IMR-90 (cell line): ENCODE results near the gene ZNF493. TPM values are rescaled to one million over a fixed set of nuclear protein-coding genes. Genes with fewer than 3 reads are reported as not detected.
A peak's percentile ranks its signal among the peaks of the same experiment; 100 is the strongest.

Experiments
- ATAC-seq: fragments of 200-7000 bp; cut with Tn5 transposase; 2 replicates; pipeline ENCODE4 v1.9.1; 2020; ENCODE audit warnings: low read depth, mild to moderate bottlenecking, moderate library complexity
- BruUV-seq: library from RNA; stranded (reverse); fragments of 400-500 nt; replicated peaks from 2 replicates; lab custom pipeline; 2021; lab: Mats Ljungman, UMichigan
- CTCF ChIA-PET: fragments of 300-600 bp; formaldehyde crosslinking; extraction: SDS; loops from one replicate; lab custom pipeline; 2021; ENCODE audit warnings: antibody characterized with exemption; lab: Yijun Ruan, JAX
- POLR2A ChIA-PET: fragments of 300-600 bp; sonication (Branson Sonifier 250); formaldehyde crosslinking; loops from one replicate; lab custom pipeline; 2022; ENCODE audit warnings: antibody characterized with exemption; ENCODE audit not compliant: unreplicated experiment; lab: Charles Lee
- DNase-seq: peaks from one replicate; pipeline ENCODE4 v3.0.0; 2013
- H2AFZ ChIP-seq: replicated peaks from 2 replicates; pipeline ENCODE3; 2013; ENCODE audit warnings: low read length, mild to moderate bottlenecking; ENCODE audit not compliant: poor library complexity
- H2AK5ac ChIP-seq: 2 replicates; pipeline ENCODE4 v1.6.1; 2013; ENCODE audit warnings: low read depth, low read length, inconsistent platforms
- H2AK9ac ChIP-seq: replicated peaks from 2 replicates; pipeline ENCODE3; 2013; ENCODE audit warnings: mild to moderate bottlenecking, low read depth, low read length, moderate library complexity; ENCODE audit not compliant: poor library complexity
- H2BK120ac ChIP-seq: 2 replicates; pipeline ENCODE4 v1.6.1; 2013; ENCODE audit warnings: low read depth, low read length, inconsistent platforms
- H2BK15ac ChIP-seq: 3 replicates; pipeline ENCODE4 v1.6.1; 2013; ENCODE audit warnings: low read depth, low read length, inconsistent platforms
- H2BK20ac ChIP-seq: 2 replicates; pipeline ENCODE4 v1.6.1; 2013; ENCODE audit warnings: low read depth, mild to moderate bottlenecking, inconsistent platforms, low read length, moderate library complexity
- H2BK5ac ChIP-seq: 2 replicates; pipeline ENCODE4 v1.6.1; 2013; ENCODE audit warnings: mild to moderate bottlenecking, low read depth, low read length, inconsistent platforms; ENCODE audit not compliant: poor library complexity, severe bottlenecking
- H3K14ac ChIP-seq: replicated peaks from 2 replicates; pipeline ENCODE4 v1.6.1; 2013; ENCODE audit warnings: low read depth, low read length, inconsistent platforms
- H3K18ac ChIP-seq: 2 replicates; pipeline ENCODE4 v1.6.1; 2013; ENCODE audit warnings: low read depth, low read length, control low read depth
- H3K23ac ChIP-seq: 2 replicates; pipeline ENCODE4 v1.6.1; 2013; ENCODE audit warnings: low read depth, low read length, inconsistent platforms
- H3K27ac ChIP-seq: 2 replicates; pipeline ENCODE4 v1.5.1; 2013; ENCODE audit warnings: mild to moderate bottlenecking, control low read depth, low read length; ENCODE audit not compliant: insufficient read depth
- H3K27me3 ChIP-seq: 2 replicates; pipeline ENCODE4 v1.6.1; 2013; ENCODE audit warnings: low read length; ENCODE audit not compliant: control insufficient read depth, insufficient read depth
- H3K36me3 ChIP-seq: 2 replicates; pipeline ENCODE4 v1.6.1; 2013; ENCODE audit warnings: low read length, mixed read lengths; ENCODE audit not compliant: control insufficient read depth, insufficient read depth
- H3K4ac ChIP-seq: 2 replicates; pipeline ENCODE4 v1.6.1; 2013; ENCODE audit warnings: low read depth, low read length, inconsistent platforms
- H3K4me1 ChIP-seq: 2 replicates; pipeline ENCODE4 v1.6.1; 2013; ENCODE audit warnings: low read length, mixed read lengths; ENCODE audit not compliant: control insufficient read depth, insufficient read depth
- H3K4me2 ChIP-seq: 2 replicates; pipeline ENCODE4 v1.6.1; 2013; ENCODE audit warnings: low read depth, mild to moderate bottlenecking, control low read depth, low read length, moderate library complexity
- H3K4me3 ChIP-seq: 2 replicates; pipeline ENCODE4 v1.5.1; 2013; ENCODE audit warnings: low read depth, mild to moderate bottlenecking, control low read depth, low read length, moderate library complexity; ENCODE audit not compliant: insufficient read depth
- H3K56ac ChIP-seq: 2 replicates; pipeline ENCODE4 v1.6.1; 2013; ENCODE audit warnings: low read length, inconsistent platforms; ENCODE audit not compliant: insufficient read depth; ENCODE audit errors: extremely low read depth
- H3K79me1 ChIP-seq, 2 experiments: 2 replicates each; pipeline ENCODE4 v1.6.1; 2013; ENCODE audit warnings: low read length in 2 of 2, inconsistent platforms in 1 of 2, low read depth in 1 of 2
- H3K9ac ChIP-seq: 2 replicates; pipeline ENCODE4 v1.6.1; 2013; ENCODE audit warnings: low read depth, low read length, control low read depth
- H3K9me1 ChIP-seq: 2 replicates; pipeline ENCODE4 v1.6.1; 2013; ENCODE audit warnings: low read length, inconsistent platforms; ENCODE audit not compliant: insufficient read depth
- H3K9me3 ChIP-seq: 2 replicates; pipeline ENCODE4 v1.6.1; 2013; ENCODE audit warnings: low read length; ENCODE audit not compliant: control insufficient read depth, insufficient read depth
- H4K20me1 ChIP-seq: 2 replicates; pipeline ENCODE4 v1.6.1; 2013; ENCODE audit warnings: low read length, inconsistent platforms; ENCODE audit not compliant: insufficient read depth
- H4K5ac ChIP-seq: 2 replicates; pipeline ENCODE4 v1.6.1; 2013; ENCODE audit warnings: mild to moderate bottlenecking, low read depth, low read length, control low read depth
- H4K8ac ChIP-seq, 2 experiments: 2 replicates each; pipeline ENCODE4 v1.6.1; 2013; ENCODE audit warnings: low read depth in 2 of 2, low read length in 2 of 2, control low read depth in 1 of 2, inconsistent platforms in 1 of 2
- H4K91ac ChIP-seq: 2 replicates; pipeline ENCODE4 v1.6.1; 2013; ENCODE audit warnings: low read depth, low read length, inconsistent platforms; ENCODE audit not compliant: insufficient read depth
- MAFK ChIP-seq: IDR thresholded peaks from 2 replicates; pipeline ENCODE4 v1.6.1; 2012; ENCODE audit warnings: low read depth, low read length, improper control_type of control experiment
- USF2 ChIP-seq: fragments of 150-350 bp; IDR thresholded peaks from 2 replicates; pipeline ENCODE4 v1.6.1; 2017; ENCODE audit warnings: mild to moderate bottlenecking, antibody characterized with exemption, low read length, low read depth
- WGBS, 2 experiments: methylation state at CpG; one replicate each; pipeline versions ENCODE4 v1.1.5 to v1.1.7; 2013; ENCODE audit warnings: missing lambda C conversion rate in 2 of 2; ENCODE audit not compliant: insufficient read length in 1 of 2; ENCODE audit errors: extremely low coverage in 2 of 2; 5-methylcytosine and 5-hydroxymethylcytosine counted together
- dilution Hi-C: fragments of 300-500 bp; cut with HindIII; formaldehyde crosslinking; loops from one replicate; pipeline ENCODE4 v1.14.3; 2018; ENCODE audit warnings: low sequenced_read_pairs; ENCODE audit not compliant: unreplicated experiment
- in situ Hi-C: fragments of 300-500 bp; cut with MboI; formaldehyde crosslinking; loops from 3 replicates; pipeline ENCODE4 v1.14.3; 2019; ENCODE audit warnings: low sequenced_read_pairs, inconsistent platforms, mixed read lengths
- intact Hi-C: fragments of 100-400 bp; cut with micrococcal nuclease; formaldehyde crosslinking; loops from 2 replicates; pipeline ENCODE4 v1.10.0; 2022
- polyA plus RNA-seq, 3 experiments: library from polyadenylated mRNA; depleted of rRNA; stranded (reverse); fragments of >200 nt; gene quantifications; 2 replicates each; pipeline ENCODE4 v1.2.3, GENCODE V29; 2012; ENCODE audit warnings: low replicate concordance in 1 of 3
- total RNA-seq: library from RNA; depleted of rRNA; stranded (reverse); fragments of >200 nt; gene quantifications from 2 replicates; pipeline ENCODE4 v1.2.3, GENCODE V29; 2012

The ZNF493 gene
- total and polyA plus RNA-seq, 2 of the 4 experiments (the other 2 are of a cell fraction) = 2.1 to 3.4 TPM

- no peak overlapping the region for H2AK9ac ChIP-seq
- DNase-seq = no peak
- in situ Hi-C loops = no loop called here
- H3K18ac ChIP-seq = no peak overlapping the region
- ATAC-seq = no peak
- no peaks in the 10 kb centered on the region for H3K27me3 ChIP-seq
- no peaks in the 10 kb centered on the region for H3K9me1 ChIP-seq
- POLR2A ChIA-PET = no interaction called here
- peaks cover 46% of the 10 kb centered on the region for H3K9me3 ChIP-seq
- TF ChIP-seq USF2 = no peak
- TF ChIP-seq MAFK = peak; percentile 49
- no peak overlapping the region for H2BK120ac ChIP-seq
- no peak overlapping the region for H2BK5ac ChIP-seq
- H3K27ac ChIP-seq = no peak overlapping the region
- no peak overlapping the region for H2AK5ac ChIP-seq
- H3K23ac ChIP-seq = no peak overlapping the region
- no peak overlapping the region for H4K91ac ChIP-seq
- H4K8ac ChIP-seq = no peak overlapping the region
- H2BK20ac ChIP-seq = no peak overlapping the region
- H2BK15ac ChIP-seq = no peak overlapping the region
- H3K4ac ChIP-seq = no peak overlapping the region
- H3K4me2 ChIP-seq = no peak overlapping the region
- peaks cover 5% of the 10 kb centered on the region; the same call in 1 of the 2 replicates for H3K36me3 ChIP-seq
- CTCF ChIA-PET = no interaction called here
- TSS peak; percentile 22 for BruUV-seq
- H3K4me3 ChIP-seq = no peak overlapping the region
- no peak overlapping the region for H4K5ac ChIP-seq
- H3K14ac ChIP-seq = no peak overlapping the region
- no peaks in the 10 kb centered on the region for H3K4me1 ChIP-seq
- dilution Hi-C loops = no loop called here
- H4K20me1 ChIP-seq = no peaks in the 10 kb centered on the region
- intact Hi-C loops = no loop called here
- no CpG with 5 or more reads among the region's 1 CpG for WGBS, 2 experiments
- H2AFZ ChIP-seq = no peak overlapping the region
- H3K79me1 ChIP-seq = no peaks in the 10 kb centered on the region
- H3K9ac ChIP-seq = no peak overlapping the region
- H3K56ac ChIP-seq = no peak overlapping the region
Measured at GRCh38 chr19:21423057-21424041, 26.4 kb downstream of the ZNF493 start.
